HuH-7.5 (cell line): ENCODE measurements around the gene FANCC.

ENCODE experiments used
- DNase-seq: peaks from one replicate; pipeline ENCODE4 v3.0.0; 2011; ENCODE audit warnings: low spot score

FANCC gene

GRCh38 chr9:95120781-95121370 lies 196.6 kb downstream of the FANCC start:
- DNase-seq, result no peak

- no peak for DNase-seq
Measured at GRCh38 chr9:95118596-95118995, 198.9 kb downstream of the FANCC start.

GRCh38 chr9:95116808-95117204 lies 200.7 kb downstream of the FANCC start:
- DNase-seq, result no peak

- DNase-seq, result no peak
Measured at GRCh38 chr9:95116002-95116807, 201.3 kb downstream of the FANCC start.

- no peak for DNase-seq
Measured at GRCh38 chr9:95115104-95115503, 202.4 kb downstream of the FANCC start.

- no peak for DNase-seq
Measured at GRCh38 chr9:95112436-95113280, 204.9 kb downstream of the FANCC start.

- no peak for DNase-seq
Measured at GRCh38 chr9:95111716-95112115, 205.8 kb downstream of the FANCC start.

- DNase-seq, result no peak
Measured at GRCh38 chr9:95110921-95111525, 206.5 kb downstream of the FANCC start.

GRCh38 chr9:95109456-95109855 lies 208.1 kb downstream of the FANCC start:
- no peak for DNase-seq

GRCh38 chr9:95108777-95109176 lies 208.7 kb downstream of the FANCC start:
- no peak for DNase-seq

GRCh38 chr9:95107976-95108375 lies 209.5 kb downstream of the FANCC start:
- DNase-seq, result no peak

GRCh38 chr9:95107001-95107749 lies 210.3 kb downstream of the FANCC start:
- DNase-seq, result no peak

- DNase-seq, result no peak
Measured at GRCh38 chr9:95105519-95106287, 211.8 kb downstream of the FANCC start.

GRCh38 chr9:95104980-95105379 lies 212.5 kb downstream of the FANCC start:
- DNase-seq, result no peak

- no peak for DNase-seq
Measured at GRCh38 chr9:95104581-95104960, 212.9 kb downstream of the FANCC start.

GRCh38 chr9:95103871-95104580 lies 213.5 kb downstream of the FANCC start:
- DNase-seq, result no peak

- no peak for DNase-seq
Measured at GRCh38 chr9:95103281-95103771, 214.2 kb downstream of the FANCC start.

- no peak for DNase-seq
Measured at GRCh38 chr9:95102572-95102971, 214.9 kb downstream of the FANCC start.

GRCh38 chr9:95102001-95102433 lies 215.5 kb downstream of the FANCC start:
- no peak for DNase-seq

- no peak for DNase-seq
Measured at GRCh38 chr9:95101326-95101725, 216.2 kb downstream of the FANCC start.
